HG03039 (cell line): ENCODE data around the gene TIMM50.

Experiments used
- ATAC-seq: cut with Tn5 transposase; IDR thresholded peaks from one replicate; pipeline ENCODE4 v1.9.1; 2021; ENCODE audit warnings: mild to moderate bottlenecking, moderate library complexity; ENCODE audit not compliant: unreplicated experiment

Gene TIMM50

DNA sequence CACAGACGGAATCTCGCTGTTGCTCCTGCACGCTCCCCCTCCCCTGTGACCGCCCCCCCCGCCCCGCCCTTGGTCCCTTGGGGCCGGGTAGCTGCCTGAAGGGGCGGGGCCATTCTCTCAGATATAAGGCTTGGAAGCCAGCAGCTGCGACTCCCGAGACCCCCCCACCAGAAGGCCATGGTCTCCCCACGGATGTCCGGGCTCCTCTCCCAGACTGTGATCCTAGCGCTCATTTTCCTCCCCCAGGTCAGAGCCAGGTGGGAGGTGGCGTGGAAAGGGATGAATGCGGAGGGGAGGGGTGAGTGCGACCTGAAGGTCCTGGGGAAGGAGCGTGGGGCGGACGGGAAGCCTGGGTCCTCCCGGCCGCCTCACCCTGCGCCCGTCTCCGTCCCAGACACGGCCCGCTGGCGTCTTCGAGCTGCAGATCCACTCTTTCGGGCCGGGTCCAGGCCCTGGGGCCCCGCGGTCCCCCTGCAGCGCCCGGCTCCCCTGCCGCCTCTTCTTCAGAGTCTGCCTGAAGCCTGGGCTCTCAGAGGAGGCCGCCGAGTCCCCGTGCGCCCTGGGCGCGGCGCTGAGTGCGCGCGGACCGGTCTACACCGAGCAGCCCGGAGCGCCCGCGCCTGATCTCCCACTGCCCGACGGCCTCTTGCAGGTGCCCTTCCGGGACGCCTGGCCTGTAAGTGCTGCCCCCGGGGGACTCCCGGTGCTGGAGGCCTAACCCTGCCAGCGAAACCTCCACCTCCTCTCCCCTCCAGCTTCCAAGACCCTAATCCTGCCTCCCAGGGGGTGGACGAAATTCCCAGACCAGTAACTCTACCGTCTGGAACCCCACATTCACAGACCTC is 18.4 kb downstream of the TIMM50 start, which contains the start of gene DLL3:
Gene DLL3 (plus strand): TSS at position 150 of the 845 bp plus-strand sequence. CDS start 28 bp downstream, at position 178.
- no peak for ATAC-seq

DNA sequence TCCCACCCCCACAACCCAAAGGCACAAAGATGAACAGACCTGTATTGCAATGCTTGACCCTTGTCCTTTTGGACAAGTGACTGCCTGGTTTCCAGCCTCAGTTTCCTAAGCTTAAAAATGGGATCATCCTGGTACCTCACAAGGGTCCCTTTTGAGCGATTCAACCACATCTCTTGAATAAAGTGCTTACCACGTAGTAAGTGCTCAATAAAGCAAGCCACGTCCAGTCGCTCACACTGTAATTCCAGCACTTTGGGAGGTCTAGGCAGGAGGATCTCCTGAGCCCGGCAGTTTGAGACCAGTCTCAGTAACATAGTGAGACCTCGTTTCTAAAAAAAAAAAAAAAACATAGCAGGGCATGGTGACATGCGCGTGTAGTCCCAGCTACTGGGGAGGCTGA is 19.3 kb downstream of the TIMM50 start:
- ATAC-seq, result no peak

DNA sequence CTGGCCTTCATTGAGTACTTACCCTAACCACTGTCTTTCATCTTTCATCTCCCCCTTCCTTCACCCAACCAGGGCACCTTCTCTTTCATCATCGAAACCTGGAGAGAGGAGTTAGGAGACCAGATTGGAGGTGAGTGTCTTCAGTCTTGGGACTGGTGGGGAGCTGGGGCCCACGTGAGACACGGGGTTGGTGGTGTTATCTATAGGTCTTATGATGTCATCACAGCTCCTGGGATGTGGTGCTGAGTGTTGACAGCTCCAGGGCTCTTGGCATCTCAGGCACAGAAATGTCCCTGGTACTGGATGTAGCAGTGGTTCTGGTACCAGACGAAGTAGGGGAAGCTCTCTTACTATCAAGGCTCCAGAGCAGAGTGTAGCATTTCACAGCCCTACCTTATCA is 19.9 kb downstream of the TIMM50 start:
- ATAC-seq, result no peak

DNA sequence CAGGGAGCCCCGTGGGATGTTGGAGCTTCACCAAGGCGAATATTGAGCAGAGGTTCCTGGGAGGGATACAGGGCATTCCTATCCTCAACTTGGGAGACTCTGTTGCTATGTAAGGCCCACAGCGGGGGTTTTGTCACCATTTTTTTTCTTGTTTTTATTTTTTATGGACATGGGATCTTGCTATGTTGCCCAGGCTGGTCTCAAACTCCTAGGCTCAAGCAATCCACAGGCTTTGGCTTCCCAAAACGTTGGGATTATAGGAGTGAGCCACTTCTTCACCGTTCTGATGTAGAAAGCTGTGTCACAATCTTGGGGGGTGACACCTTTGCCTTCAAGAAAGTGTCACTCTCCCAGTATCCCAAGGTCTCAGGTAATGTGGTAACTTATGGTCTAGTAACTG is 20.7 kb downstream of the TIMM50 start:
- no peak for ATAC-seq

DNA sequence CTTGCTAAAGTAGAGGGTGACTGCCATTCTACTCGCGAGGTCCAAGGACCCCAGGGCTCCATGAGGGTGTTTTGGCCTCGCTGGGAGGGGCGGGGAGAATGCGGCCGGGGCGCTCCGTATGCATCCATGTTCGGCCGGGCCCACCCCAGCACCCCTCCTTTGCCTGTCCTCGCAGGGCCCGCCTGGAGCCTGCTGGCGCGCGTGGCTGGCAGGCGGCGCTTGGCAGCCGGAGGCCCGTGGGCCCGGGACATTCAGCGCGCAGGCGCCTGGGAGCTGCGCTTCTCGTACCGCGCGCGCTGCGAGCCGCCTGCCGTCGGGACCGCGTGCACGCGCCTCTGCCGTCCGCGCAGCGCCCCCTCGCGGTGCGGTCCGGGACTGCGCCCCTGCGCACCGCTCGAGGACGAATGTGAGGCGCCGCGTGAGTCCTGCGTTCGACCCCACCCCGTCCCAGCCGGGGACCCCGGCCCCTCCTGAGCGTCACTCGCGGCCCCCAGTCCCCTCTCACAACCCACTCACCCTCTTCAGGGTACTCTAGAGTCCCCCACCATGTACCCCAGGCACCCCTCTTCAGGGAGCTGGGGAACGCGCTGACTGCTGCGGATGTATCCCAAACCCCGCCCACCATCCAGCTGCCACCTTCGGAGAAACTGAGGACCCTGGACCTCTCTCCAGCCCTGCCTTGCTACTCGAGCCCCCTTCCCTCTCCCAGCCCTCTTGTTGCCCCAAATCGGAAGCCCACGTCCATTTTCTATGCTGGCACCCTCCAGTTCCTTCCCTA is 22.2 kb downstream of the TIMM50 start:
- ATAC-seq, result no peak

DNA sequence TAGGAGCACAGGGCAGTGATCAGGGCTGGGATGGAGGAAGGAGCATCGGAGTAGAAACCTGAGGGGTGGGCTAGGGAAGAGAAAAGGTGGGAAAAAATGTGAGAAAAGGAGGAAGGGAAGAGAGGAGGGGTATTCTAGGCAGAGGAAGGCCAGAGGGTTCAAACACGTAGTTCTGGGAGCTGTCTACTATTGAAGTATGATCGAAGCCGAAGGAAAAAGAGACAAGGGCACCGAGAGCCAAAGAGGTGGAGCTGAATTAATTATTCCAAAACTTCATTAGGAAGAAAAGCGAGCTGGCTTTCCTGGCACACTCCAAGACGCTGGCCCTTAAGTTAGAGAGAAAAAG is 25.9 kb downstream of the TIMM50 start:
- no peak for ATAC-seq

DNA sequence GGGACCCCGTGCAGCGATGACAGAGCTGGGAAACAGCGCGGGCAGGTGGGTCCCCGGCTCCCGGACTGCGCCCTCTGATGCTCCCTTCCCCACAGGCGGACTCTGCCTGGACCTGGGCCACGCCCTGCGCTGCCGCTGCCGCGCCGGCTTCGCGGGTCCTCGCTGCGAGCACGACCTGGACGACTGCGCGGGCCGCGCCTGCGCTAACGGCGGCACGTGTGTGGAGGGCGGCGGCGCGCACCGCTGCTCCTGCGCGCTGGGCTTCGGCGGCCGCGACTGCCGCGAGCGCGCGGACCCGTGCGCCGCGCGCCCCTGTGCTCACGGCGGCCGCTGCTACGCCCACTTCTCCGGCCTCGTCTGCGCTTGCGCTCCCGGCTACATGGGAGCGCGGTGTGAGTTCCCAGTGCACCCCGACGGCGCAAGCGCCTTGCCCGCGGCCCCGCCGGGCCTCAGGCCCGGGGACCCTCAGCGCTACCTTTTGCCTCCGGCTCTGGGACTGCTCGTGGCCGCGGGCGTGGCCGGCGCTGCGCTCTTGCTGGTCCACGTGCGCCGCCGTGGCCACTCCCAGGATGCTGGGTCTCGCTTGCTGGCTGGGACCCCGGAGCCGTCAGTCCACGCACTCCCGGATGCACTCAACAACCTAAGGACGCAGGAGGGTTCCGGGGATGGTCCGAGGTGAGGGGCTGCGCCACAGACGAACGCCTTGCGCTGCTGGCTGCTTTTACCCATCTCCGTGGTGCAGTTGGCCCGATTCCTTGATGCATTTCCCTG is 26.5 kb downstream of the TIMM50 start:
- ATAC-seq, result no peak

DNA sequence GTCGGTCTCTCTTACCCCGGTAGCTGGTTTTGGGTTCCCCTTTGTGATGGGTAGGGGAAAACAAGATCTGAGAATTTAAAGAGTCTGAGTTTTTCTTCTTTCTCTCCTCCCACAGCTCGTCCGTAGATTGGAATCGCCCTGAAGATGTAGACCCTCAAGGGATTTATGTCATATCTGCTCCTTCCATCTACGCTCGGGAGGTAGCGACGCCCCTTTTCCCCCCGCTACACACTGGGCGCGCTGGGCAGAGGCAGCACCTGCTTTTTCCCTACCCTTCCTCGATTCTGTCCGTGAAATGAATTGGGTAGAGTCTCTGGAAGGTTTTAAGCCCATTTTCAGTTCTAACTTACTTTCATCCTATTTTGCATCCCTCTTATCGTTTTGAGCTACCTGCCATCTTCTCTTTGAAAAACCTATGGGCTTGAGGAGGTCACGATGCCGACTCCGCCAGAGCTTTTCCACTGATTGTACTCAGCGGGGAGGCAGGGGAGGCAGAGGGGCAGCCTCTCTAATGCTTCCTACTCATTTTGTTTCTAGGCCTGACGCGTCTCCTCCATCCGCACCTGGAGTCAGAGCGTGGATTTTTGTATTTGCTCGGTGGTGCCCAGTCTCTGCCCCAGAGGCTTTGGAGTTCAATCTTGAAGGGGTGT is 27.2 kb downstream of the TIMM50 start:
- no peak for ATAC-seq

DNA sequence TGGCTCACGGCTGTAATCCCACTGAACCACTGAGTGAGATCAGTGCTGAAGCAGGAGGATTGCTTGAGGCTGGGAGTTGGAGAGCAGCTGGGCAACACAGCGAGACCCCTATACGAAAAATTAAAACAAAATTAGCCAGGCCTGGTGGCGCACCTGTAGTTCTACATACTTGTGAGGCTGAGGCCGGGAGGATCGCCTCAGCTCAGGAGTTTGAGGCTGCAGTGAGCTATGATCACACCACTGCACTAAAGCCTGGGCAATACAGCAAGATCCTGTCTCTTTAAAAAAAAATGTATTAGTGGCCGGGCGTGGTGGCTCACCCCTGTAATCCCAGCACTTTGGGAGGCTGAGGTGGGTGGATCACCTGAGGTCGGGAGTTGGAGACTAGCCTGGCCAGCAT is 28.0 kb downstream of the TIMM50 start:
- no peak for ATAC-seq

DNA sequence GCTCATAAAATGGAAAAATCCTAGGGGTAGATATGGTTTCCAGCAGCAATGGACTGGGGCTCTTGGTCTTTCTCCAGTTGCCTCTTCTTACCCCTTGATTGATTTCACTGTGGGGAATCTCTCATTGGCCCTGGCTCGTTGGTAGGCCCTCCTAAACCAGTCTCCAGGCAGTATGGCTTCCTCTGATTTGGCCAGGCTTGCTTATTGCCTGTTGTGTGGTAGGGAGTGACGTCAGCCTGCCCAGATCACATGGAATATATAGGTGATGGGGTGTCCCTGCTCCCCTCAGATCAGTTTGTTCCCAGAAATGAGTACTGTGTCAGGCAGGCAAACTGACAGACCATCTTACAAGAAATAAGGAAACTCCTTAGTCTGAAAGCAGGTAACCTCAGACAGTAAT is 28.6 kb downstream of the TIMM50 start:
- ATAC-seq, result no peak

DNA sequence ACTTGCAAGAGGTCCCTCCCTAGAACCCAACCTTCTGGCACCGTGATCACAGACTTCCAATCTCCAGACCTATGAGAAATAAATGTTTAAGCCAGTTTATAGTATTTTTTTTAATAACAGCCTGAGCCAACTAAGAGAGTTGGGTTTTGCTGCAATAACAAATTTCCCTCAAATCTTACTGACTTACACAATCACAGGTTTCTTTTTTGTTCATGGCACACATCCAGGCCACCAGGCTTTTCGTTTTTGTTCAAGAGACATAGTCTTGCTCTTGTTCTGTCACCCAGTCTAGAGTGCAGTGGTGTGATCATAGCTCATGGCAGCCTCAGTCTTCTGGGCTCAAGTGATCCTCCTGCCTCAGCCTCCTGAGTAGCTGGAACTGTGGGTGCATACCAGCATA is 32.4 kb downstream of the TIMM50 start:
- ATAC-seq, result no peak

DNA sequence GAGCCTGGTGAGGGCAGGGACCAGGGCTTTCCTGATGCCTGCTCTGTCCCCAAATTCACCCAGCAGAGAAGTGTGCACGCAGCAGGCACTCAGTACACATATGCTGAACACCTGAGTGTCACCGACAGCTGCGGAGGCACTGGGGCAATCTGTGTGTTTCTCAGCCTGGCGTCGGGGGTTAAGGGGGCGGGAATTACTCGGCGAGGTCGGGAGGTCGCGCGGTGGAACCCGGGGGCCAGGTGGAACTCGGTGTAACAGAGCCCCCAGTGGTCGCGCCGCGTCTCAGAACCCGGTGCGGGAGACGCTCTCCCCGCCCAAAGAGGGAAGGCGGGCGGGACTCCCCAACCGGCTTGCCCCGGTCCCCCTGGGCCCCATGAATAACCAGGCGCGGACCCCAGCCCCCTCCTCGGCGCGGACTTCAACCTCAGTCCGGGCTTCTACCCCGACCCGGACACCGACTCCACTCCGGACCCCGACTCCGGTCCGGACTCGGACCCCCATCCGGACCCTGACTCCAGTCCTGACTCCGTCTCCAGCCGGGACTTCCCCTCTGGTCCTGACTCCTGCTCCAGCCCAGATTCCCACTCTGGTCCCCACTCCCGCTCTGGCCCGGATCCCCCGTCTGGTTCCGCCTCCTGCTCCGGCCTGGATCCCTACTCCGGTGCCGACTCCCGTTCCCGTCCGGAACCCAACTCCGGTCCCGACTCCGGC is 34.4 kb downstream of the TIMM50 start, which contains the start of gene SELENOV:
Gene SELENOV (plus strand): TSS at position 300 of the 711 bp plus-strand sequence. CDS start 74 bp downstream, at position 374.
- no peak for ATAC-seq

DNA sequence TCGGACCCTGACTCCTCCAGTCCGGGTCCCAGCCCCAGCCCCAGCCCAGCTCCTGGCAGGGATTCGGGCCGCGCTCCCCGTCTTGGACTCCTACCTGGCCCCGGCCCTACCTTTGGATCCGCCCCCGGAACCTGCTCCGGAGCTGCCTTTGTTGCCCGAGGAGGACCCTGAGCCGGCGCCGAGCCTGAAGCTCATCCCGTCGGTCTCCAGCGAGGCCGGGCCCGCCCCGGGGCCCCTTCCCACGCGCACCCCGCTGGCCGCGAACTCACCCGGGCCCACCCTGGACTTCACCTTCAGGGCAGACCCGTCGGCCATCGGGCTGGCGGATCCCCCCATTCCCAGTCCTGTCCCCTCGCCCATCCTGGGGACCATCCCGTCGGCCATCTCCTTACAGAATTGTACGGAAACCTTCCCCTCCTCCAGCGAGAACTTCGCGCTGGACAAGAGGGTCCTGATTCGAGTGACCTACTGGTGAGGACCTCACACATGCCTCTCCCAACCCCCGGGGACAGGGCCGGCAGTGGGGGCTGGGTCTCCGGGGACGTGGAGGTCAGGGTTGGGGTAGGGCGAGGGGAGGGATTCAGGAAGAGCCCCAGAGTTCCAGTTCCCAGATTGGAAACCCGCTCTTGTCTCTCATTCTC is 35.0 kb downstream of the TIMM50 start:
- no peak for ATAC-seq

DNA sequence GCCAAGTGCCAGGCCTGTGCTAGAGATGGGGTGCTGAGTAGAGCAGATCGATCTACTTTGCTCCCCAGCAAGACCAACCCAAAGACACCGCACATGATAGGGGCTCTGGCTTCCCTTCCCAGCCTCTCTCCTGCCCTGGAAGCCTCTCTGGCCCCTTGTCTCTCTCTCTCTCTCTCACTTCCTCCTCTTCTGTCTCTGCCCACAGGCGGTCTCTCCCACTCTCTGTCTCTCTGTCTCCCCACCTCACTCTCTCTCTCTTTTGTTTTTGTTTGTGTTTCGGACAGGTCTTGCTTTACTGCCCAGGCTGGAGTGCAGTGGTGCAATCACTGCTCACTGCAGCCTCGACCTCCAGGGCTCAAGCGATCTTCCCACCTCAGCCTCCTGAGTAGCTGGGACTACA is 35.6 kb downstream of the TIMM50 start:
- no peak for ATAC-seq

DNA sequence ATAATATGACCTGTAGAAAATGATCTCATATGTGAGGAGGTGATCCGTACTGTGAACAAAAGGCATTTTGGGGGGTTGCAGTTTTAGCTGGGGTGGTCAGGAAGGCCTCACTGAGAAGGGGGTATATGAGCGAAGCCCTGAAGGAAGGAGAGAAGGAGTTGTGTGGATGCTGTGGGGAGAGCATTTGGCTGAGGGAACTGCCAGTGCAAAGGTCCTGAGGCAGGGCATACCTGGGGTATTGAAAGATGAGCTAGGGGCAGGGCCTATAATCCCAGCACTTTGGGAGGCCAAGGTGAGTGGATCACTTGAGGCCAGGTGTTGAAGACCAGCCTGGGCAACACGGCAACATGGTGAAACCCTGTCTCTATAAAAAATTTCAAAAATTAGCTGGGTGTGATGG is 36.8 kb downstream of the TIMM50 start:
- ATAC-seq, result no peak

DNA sequence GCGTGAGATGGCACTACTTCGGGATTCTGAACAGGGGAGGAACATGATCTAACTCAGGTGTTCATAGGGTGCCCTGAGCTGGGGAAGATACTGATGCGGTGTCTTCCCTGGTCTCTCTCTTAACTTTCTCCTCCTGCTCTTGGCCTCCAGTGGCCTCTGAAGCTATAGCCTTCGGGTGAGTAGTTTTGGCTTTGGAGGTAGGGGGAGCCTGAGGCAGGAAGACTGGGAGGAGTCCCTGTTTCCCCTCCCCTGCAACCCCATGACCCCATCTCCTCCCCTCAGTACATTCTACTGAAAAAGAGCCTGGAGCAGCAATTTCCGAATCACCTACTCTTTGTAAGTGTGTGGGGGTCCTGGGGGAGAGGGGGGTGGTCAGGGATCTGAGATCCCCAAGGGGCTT is 37.8 kb downstream of the TIMM50 start:
- no peak for ATAC-seq

DNA sequence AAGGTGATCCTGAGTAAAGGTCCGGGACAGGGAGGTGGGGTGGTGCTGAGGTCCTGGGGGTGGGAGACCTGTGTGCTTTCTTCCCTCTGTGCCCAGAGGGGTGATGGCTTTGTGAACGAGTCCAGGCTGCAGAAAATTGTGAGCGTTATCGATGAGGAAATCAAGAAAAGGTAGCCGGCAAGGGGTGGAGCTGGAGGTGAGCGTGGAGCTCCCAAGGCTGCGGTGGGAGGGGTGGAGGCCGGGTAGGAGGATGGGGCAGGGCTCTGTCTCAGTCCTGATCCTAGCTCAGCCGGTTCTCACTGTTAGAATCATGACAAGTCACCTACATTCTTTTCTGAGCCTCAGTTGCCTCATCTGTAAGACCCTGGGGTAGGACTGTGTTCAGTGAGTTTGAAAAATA is 38.3 kb downstream of the TIMM50 start:
- ATAC-seq, result no peak

DNA sequence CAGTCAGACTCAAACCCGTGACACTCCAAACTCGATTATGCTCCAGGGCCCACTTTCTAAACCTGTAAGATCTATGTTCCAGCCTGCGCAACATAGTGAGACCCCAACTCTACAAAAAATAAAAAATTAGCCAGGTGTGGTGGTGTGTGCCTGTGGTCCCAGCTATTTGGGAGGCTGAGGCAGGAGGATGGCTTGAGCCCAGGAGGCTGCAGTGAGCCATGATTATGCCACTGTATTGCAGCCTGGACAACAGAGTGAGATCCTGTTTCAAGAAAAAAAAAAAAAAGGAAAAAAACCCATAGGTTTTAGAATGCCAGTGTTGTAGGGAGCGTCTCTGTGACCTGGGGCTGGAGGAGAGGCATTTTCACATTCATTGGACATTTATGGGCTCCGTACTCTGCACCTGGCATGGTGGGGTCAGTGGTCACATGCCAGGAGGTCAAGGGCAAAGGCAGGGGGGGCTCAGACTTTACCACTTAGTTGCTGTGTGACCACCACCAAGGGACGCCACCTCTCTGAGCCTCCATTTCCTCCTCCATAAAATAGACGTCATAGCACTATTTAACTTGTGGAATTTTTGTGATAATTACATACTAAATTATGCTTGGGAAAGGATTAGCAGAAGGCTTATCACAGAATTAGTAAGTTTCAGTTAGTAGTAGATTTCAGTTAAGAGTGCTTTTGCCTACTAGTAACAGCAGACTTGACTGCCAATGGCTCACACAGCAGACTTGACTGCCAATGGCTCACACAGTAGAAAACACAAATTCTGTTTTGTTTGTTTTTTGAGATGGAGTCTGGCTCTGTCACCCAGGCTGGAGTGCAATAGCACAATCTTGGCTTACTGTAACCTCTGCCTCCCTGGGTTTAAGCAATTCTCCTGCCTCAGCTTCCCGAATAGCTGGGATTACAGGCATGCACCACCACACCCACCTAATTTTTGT is 40.2 kb downstream of the TIMM50 start:
- ATAC-seq, result no peak

DNA sequence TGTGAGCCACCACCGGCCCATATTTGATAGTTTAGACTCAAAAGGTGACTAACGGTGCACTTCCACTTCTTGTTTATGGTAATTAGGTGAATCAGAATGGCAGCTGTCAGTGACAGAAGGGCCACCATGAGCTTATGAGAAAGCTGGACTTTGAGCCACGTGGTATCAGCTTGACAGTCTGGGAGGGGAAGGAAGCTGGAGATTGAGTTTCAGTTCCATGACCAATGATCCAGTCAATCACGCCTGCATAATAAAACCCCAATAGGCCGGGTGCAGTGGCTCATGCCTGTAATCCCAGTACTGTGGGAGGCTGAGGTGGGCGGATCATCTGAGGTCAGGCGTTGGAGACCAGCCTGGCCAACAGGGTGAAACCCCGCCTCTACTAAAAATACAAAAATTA is 43.9 kb downstream of the TIMM50 start:
- no peak for ATAC-seq
